Parathyroid adenoma (tissue), 2 donors: Measurements from ENCODE around the gene CCT3.

Source experiments
- H2AFZ ChIP-seq: fragments of 300-600 bp; sonication (generic); one replicate; pipeline ENCODE4 v1.7.0; 2017; ENCODE audit warnings: antibody characterized with exemption, mild to moderate bottlenecking
- H3K27ac ChIP-seq: fragments of 300-600 bp; sonication (generic); one replicate; pipeline ENCODE4 v1.7.0; 2017
- H3K27me3 ChIP-seq: fragments of 300-600 bp; sonication (generic); one replicate; pipeline ENCODE4 v1.7.0; 2017; ENCODE audit warnings: low read length; ENCODE audit not compliant: control insufficient read depth, insufficient read depth
- H3K36me3 ChIP-seq: fragments of 300-600 bp; sonication (generic); one replicate; pipeline ENCODE4 v1.7.0; 2017; ENCODE audit warnings: low read length; ENCODE audit not compliant: control insufficient read depth, insufficient read depth
- H3K4me1 ChIP-seq: fragments of 300-600 bp; sonication (generic); one replicate; pipeline ENCODE4 v1.7.0; 2017; ENCODE audit warnings: control low read depth
- H3K4me2 ChIP-seq: fragments of 300-600 bp; sonication (generic); one replicate; pipeline ENCODE4 v1.7.0; 2017; ENCODE audit warnings: low read length
- H3K4me3 ChIP-seq: fragments of 300-600 bp; sonication (generic); one replicate; pipeline ENCODE4 v1.7.0; 2017; ENCODE audit warnings: low read depth, low read length
- H3K79me2 ChIP-seq: fragments of 300-600 bp; sonication (generic); one replicate; pipeline ENCODE4 v1.7.0; 2017; ENCODE audit warnings: control low read depth
- H3K9ac ChIP-seq: fragments of 300-600 bp; sonication (generic); one replicate; pipeline ENCODE4 v1.7.0; 2017; ENCODE audit warnings: mild to moderate bottlenecking
- H3K9me3 ChIP-seq: fragments of 300-600 bp; sonication (generic); one replicate; pipeline ENCODE4 v1.7.0; 2017; ENCODE audit warnings: low read length; ENCODE audit not compliant: control insufficient read depth
- TF ChIP-seq, protein P1 (sequence below): fragments of 300-600 bp; sonication (generic); IDR thresholded peaks from one replicate; pipeline ENCODE4 v1.7.0; 2017; ENCODE audit warnings: antibody characterized with exemption, mild to moderate bottlenecking
- donor health status: primary hyperparathyroidism.

The CCT3 gene

GRCh38 chr1:156298852-156299357 lies 39.2 kb downstream of the CCT3 start, which contains the start of gene VHLL:
Gene VHLL (minus strand): TSS chr1:156299307. CDS start chr1:156299189, 118 bp downstream.
- H2AFZ ChIP-seq: no peak within 1 kb of the TSS
- no peaks in the 10 kb centered on the region for H3K79me2 ChIP-seq
- H3K4me2 ChIP-seq: no peak within 1 kb of the TSS
- no peaks in the 10 kb centered on the region for H3K27me3 ChIP-seq
- H3K4me1 ChIP-seq: no peaks in the 10 kb centered on the region
- H3K4me3 ChIP-seq: no peak within 1 kb of the TSS
- no peaks in the 10 kb centered on the region for H3K9me3 ChIP-seq
- TF ChIP-seq, protein P1, sequence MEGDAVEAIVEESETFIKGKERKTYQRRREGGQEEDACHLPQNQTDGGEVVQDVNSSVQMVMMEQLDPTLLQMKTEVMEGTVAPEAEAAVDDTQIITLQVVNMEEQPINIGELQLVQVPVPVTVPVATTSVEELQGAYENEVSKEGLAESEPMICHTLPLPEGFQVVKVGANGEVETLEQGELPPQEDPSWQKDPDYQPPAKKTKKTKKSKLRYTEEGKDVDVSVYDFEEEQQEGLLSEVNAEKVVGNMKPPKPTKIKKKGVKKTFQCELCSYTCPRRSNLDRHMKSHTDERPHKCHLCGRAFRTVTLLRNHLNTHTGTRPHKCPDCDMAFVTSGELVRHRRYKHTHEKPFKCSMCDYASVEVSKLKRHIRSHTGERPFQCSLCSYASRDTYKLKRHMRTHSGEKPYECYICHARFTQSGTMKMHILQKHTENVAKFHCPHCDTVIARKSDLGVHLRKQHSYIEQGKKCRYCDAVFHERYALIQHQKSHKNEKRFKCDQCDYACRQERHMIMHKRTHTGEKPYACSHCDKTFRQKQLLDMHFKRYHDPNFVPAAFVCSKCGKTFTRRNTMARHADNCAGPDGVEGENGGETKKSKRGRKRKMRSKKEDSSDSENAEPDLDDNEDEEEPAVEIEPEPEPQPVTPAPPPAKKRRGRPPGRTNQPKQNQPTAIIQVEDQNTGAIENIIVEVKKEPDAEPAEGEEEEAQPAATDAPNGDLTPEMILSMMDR: no peak
- H3K36me3 ChIP-seq: no peaks in the 10 kb centered on the region
- H3K27ac ChIP-seq: no peak within 1 kb of the TSS
- no peak within 1 kb of the TSS for H3K9ac ChIP-seq

- H3K27ac ChIP-seq: no peak within 1 kb of the TSS
- no peaks in the 10 kb centered on the region for H3K36me3 ChIP-seq
- H3K4me2 ChIP-seq: peak within 1 kb of the TSS; percentile 84
- H3K9ac ChIP-seq: no peak within 1 kb of the TSS
- H3K79me2 ChIP-seq: no peaks in the 10 kb centered on the region
- no peaks in the 10 kb centered on the region for H3K9me3 ChIP-seq
- TF ChIP-seq, protein P1: no peak
- no peaks in the 10 kb centered on the region for H3K27me3 ChIP-seq
- peak within 1 kb of the TSS; percentile 83 for H2AFZ ChIP-seq
- H3K4me1 ChIP-seq: peaks cover 3% of the 10 kb centered on the region
- peak within 1 kb of the TSS; percentile 82 for H3K4me3 ChIP-seq
Measured at GRCh38 chr1:156295391-156295947, 42.6 kb downstream of the CCT3 start, which contains the start of gene GLMP. Gene GLMP (minus strand): TSS chr1:156295679. CDS start chr1:156295645, 34 bp downstream.

DNA sequence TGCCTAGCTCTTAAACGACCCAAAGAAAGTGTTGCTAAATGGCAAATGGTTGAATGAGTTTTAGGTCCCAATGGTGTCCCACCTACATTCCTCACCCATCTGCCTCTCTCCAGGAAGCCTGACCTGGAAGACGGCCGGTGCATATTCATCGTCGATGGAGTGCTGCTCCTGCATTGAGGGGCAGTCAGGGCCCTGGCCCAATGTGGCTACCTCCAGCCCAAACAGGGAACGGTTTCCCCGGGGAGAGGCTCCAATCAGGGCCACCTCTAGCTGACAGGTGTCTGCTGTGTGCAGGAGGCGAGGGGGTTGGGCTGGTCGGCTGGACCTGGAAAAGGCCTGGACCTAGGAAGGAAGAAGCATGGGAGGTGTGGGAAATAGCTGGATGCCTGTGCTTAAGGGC lies 44.2 kb downstream of the CCT3 start:
- Histone ChIP-seq H3K79me2 (no peaks in the 10 kb centered on the region), H3K4me2 (no peak overlapping the region), H3K27ac (no peak overlapping the region), H3K27me3 (no peaks in the 10 kb centered on the region), H3K9me3 (no peaks in the 10 kb centered on the region), H3K4me3 (no peak overlapping the region), H3K9ac (no peak overlapping the region), H3K4me1 (peaks cover 3% of the 10 kb centered on the region), H3K36me3 (no peaks in the 10 kb centered on the region), H2AFZ (no peak overlapping the region)
- TF ChIP-seq, protein P1: no peak

GRCh38 chr1:156293098-156293434 lies 45.0 kb downstream of the CCT3 start:
- Histone ChIP-seq H3K79me2 (no peaks in the 10 kb centered on the region), H2AFZ (no peak overlapping the region), H3K27me3 (no peaks in the 10 kb centered on the region), H3K4me2 (no peak overlapping the region), H3K4me1 (peaks cover 3% of the 10 kb centered on the region), H3K27ac (no peak overlapping the region), H3K4me3 (no peak overlapping the region), H3K36me3 (no peaks in the 10 kb centered on the region), H3K9ac (no peak overlapping the region), H3K9me3 (no peaks in the 10 kb centered on the region)
- TF ChIP-seq, protein P1: no peak
